Vagina (tissue), 2 donors: ENCODE data around the gene C16orf74.

Experiments
- POLR2A ChIP-seq, 2 donors: fragments of 450-650 bp; IDR thresholded peaks; one replicate each; pipeline ENCODE4 v1.6.1; 2017; ENCODE audit warnings: antibody characterized with exemption in 2 of 2, mild to moderate bottlenecking in 2 of 2, moderate library complexity in 2 of 2
- POLR2AphosphoS5 ChIP-seq, 2 donors: sonication (generic); formaldehyde crosslinking; IDR thresholded peaks; one replicate each; pipeline ENCODE4 v1.9.0; 2017; ENCODE audit warnings: antibody characterized with exemption in 2 of 2, mild to moderate bottlenecking in 2 of 2, low read depth in 1 of 2; ENCODE audit not compliant: insufficient read depth in 1 of 2
- TF ChIP-seq, protein P1 (sequence below), 3 experiments: fragments of 450-650 bp in 2 of 3; fragments of 200-600 bp in 1 of 3; sonication (generic) in 1 of 3; IDR thresholded peaks; one replicate each; pipeline ENCODE4 v1.5.1; 2017 to 2019; ENCODE audit warnings: antibody characterized with exemption in 3 of 3, mild to moderate bottlenecking in 2 of 3, moderate library complexity in 2 of 3

- TF ChIP-seq, protein P1, sequence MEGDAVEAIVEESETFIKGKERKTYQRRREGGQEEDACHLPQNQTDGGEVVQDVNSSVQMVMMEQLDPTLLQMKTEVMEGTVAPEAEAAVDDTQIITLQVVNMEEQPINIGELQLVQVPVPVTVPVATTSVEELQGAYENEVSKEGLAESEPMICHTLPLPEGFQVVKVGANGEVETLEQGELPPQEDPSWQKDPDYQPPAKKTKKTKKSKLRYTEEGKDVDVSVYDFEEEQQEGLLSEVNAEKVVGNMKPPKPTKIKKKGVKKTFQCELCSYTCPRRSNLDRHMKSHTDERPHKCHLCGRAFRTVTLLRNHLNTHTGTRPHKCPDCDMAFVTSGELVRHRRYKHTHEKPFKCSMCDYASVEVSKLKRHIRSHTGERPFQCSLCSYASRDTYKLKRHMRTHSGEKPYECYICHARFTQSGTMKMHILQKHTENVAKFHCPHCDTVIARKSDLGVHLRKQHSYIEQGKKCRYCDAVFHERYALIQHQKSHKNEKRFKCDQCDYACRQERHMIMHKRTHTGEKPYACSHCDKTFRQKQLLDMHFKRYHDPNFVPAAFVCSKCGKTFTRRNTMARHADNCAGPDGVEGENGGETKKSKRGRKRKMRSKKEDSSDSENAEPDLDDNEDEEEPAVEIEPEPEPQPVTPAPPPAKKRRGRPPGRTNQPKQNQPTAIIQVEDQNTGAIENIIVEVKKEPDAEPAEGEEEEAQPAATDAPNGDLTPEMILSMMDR (IDR thresholded peaks at IDR 0.05) = no peak
- TF ChIP-seq POLR2A (IDR thresholded peaks at IDR 0.05) (no peak), POLR2AphosphoS5 (IDR thresholded peaks at IDR 0.05; ENCODE audit: insufficient read depth in 1 of 2, low read depth in 1 of 2) (no peak)
Observed at GRCh38 chr16:85707528-85708095, 43.3 kb downstream of the C16orf74 start.
